ENCODE data around the gene PPP6R1.

Gene PPP6R1

DNA sequence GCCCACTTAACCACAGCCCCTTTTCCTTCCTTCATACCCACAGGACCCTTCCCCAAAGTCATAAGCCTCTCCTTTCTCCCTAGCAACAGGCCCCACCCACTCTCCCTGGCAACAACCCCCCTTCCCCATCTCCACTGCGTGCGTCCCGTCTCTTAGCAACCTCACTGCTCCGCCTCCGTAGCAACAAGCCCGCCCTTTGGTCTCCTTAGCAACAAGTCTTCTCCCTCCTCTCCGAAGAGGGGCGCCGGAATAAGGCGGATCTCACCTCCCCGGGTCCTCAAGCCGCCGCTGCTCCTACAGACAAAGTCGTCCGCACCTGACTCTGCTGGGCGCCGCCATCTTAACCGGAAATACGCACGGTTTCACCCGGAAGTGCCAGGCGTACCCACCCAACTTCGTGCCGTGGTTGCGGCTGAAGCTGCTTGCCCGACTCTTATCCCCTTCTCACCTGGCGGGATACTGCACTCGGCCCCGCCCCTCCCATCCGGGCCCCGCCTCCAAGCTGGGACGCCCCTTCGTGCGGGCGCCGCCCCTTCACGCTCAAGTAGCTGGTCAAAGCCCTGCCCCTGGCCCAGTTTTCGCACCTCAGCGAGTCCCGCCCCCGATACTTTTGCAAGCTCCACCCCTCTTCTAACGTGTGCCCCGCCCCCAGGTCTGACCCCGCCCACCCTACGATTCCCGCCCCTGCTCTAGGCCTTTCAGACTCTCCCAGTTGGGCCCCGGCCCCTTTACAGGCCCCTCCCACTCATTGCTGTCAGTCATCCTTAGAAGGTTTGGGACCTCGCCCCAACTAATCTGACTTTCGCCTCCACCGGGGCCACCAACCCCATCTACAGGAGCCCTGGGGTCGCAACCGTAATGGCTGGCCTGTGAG lies 21.2 kb upstream of the PPP6R1 start, which contains the start of gene HSPBP1:
TSS of gene HSPBP1 (minus strand) at position 341 of the 874 bp plus-strand sequence. CDS start 502 bp downstream, outside the sequence.
- peak; percentile 94 for DNase-seq (ENCODE audit: low read depth)

DNA sequence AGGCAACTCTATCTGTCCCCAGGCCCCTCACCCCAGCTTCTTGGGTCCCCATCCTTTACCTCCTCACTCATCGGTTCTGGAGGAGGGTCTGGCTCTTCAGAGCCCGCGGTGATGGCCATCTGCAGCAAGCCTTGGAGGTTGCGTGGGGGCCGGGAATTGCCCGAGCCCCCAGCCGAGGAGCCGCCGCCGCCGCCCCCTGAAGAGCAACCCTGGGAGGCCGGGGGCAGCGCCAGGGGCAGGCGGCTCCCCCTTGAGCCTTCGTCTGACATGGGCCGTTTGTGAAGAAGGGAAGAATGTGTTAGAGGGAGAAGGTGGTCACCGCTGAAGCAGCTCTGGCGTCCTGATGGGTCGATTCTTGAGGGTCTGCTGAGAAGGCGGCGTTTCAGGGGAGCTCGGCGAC lies 20.5 kb upstream of the PPP6R1 start:
- no peak for DNase-seq (ENCODE audit: low read depth)

DNA sequence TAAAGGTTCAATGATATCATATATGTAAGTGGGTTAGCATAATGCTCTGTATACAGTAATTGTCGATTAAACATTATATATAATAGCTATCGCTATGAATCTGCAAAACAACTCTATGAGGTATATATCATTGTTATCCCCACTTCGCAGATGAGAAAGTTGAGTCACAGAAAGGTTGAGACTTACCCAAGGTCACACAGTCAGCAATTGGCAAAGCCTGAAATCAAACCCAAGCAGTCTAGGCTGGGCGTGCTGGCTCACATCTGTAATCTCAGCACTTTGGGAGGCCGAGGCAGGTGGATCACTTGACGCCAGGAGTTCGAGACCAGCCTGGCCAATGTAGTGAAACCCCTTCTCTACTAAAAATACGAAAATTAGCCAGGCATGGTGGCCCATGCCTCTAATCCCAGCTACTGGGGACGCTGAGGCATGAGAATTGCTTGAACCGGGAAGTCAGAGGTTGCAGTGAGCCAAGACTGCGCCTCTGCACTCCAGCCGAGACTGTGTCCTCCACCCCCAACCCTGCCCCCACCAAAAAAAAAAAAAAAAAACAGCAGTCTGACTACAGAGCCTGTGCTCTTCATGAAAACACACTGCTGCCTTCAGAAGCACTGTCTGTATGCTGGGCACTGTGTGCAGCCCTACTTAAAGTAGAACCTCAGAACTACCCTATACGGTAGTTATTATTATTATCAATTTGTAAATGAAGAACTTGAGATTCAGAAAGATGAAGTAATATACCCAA lies 19.7 kb upstream of the PPP6R1 start:
- no peak for DNase-seq (ENCODE audit: low read depth)

DNA sequence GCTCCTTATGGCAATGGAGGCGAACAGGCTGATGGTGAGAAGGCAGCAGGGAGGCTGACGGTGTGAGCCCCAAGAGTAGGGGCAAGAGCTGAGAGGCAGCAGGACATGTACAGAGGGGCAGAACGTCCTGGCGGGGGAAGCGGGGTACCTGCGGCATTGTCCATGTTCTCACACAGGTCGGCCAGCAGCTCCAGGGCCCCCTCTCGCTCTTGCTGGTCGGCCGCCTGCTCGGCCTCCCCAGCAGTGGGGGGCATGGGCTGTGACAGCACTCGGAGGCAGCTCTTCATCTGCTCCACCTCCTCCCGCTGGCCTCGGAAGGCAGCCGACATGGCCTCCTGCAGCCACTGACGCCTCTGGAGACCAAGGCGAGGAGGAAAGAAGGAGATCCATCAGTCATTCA lies 18.7 kb upstream of the PPP6R1 start:
- DNase-seq (ENCODE audit: low read depth), result no peak

DNA sequence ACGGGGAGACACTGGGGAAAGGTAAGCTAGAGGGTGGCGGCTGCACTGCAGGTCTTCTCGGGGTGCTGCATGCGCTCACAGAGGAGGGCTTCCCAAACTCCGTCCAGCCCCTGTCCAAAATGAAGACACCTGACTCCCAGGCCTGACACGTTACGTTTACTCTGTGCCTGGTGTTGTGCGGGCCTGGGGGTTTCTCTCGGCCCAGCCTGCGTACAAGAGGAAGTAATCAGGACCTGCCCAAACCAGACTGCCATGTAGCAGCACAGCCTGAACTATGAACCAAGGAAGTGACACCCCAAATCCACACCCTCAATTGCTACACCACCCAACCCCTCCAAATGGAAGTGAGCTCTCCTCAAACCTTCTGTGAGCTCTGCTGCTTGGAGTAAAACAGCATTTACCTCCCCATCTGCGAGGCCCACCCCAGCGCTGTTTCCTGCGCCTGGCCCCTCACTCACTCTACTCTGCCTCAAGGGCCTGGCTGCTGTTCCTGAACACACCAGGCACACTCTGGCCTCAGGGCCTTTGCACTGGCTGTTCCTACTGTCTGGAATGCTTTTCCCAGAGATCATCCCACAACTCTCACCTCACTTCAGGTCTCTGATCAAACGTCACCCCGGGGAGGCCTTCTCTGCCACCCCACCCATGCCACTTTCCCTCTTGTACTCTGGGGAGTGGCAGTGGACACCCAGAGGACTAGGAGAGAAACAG lies 18.1 kb upstream of the PPP6R1 start:
- no peak for DNase-seq (ENCODE audit: low read depth)

DNA sequence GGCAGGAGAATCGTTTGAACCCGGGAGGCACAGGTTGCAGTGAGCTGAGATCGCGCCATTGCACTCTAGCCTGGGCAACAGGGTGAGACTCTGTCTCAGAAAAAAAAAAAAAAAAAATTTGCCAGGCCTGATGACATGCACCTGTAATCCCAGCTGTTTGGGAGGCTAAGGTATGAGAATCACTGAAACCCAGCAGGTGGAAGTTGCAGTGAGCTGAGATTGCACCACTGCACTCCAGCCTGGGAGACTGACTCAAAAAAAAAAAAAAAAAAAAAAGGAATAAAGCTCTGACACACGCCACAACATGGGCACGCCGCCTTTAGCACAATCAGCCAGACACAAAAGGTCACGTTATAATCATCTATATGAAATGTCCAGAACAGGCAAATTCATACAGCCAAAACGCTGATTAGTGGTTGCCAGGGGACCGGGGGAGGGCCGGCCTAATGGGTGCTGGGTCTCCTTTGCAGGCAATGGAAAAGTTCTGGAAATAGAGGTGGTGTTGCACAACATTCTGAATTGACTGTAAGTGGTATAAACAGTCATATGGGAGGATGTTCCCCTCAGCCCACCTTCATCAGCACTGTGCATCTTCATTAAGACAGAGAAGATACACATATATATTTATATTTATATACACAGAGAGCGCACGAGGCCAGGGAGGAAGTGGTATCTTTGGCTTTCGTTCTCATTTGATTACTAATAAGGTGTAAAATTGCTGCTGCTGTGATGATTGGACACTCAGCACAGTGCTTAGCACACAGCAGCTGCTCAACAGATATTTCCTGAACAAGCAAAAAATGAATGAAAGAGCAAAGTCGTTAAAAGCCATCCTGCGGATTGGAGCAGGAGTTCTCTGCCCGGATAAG lies 17.3 kb upstream of the PPP6R1 start:
- no peak for DNase-seq (ENCODE audit: low read depth)

DNA sequence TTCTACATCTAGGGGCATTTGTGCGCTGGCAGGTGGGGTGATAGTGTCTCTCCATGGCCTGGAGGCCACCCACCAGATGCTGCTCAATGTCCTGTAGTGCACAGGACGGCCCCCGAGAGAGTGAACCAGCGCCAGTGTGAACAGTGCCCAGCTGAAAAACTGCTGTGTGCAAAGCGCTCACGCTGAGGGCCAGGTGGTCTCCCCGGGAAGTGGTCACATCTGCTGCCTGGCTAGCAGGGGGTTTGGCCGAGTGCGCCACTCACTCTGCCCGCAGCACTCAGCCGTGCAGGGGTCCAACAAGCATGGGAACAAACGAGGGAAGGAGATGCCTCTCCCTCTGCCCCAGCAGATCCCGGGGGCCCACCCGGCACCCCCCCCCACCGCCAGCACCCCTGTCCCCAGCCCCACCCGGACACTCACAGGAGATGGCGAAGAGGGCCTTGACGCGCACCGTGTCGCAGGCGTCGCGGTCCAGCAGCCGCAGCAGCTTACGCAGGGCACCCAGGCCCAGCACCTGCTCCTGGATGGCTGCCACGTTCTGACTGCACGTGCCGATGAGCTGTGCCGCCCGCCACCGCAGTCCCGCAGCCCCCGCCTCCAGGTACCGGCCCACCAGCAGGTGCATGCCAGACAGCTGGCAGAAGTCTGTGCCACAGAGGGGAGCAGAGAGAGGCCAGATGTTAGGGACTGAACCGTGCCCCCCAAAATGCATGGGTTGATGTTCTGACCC lies 15.3 kb upstream of the PPP6R1 start:
- DNase-seq (ENCODE audit: low read depth), result no peak

GRCh38 chr19:55272142-55272541 lies 13.3 kb upstream of the PPP6R1 start:
- DNase-seq (ENCODE audit: low read depth), result no peak

- no peak for DNase-seq (ENCODE audit: low read depth)
Measured at GRCh38 chr19:55270172-55270942, 11.5 kb upstream of the PPP6R1 start.

- no peak for DNase-seq (ENCODE audit: low read depth)
Measured at GRCh38 chr19:55269299-55269698, 10.5 kb upstream of the PPP6R1 start.

DNA sequence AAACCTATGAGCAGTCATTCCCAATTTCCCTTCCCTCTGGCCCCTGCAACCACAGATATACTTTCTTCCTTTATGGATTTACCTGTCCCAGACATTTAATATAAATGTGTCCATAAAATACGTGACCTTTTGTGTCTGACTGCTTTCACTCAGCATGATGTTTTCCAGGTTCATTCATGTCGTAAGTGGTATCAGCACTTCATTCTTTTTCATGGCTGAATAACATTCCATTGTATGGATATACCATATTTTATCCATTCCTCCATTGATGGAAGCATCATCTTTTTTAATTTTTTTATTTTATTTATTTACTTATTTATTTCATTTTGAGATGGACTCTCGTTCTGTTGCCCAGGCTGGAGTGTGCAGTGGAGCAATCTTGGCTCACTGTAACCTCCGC lies 8.0 kb upstream of the PPP6R1 start:
- DNase-seq (ENCODE audit: low read depth), result no peak

- no peak for DNase-seq (ENCODE audit: low read depth)
Measured at GRCh38 chr19:55266404-55266803, 7.6 kb upstream of the PPP6R1 start.

DNA sequence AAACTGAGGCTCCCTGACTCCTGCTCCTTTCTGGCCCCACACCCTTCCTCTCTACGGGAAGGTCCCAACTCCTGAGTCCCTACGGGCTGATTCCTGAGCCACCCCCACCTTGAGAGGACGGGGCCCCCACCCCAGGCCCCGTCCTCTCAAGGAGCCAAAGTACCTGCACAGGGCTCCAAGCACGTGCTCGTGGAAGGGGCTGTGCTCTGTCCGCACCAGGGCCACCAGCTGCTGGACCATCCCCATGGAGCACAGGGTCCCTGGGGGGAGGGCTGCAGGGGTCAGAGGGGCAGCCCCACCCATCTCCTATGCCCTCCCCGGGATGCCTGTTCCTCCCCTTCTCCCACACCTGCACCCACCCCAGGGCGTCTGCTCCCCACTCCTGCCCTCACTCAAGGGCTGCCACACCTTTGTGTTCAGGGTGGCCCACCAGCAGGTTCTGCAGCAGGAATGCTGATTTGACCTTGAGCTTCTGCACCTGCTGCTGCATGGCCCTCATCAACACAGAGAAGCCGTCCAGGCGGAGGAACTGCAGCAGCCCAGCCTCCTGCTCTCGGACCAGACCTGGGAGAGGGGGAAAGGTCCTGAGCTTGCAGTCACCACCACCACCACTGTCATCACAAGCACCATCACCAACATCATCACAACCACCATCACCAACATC lies 7.0 kb upstream of the PPP6R1 start:
- no peak for DNase-seq (ENCODE audit: low read depth)

- no peak for DNase-seq (ENCODE audit: low read depth)
Measured at GRCh38 chr19:55265173-55265572, 6.4 kb upstream of the PPP6R1 start.

DNA sequence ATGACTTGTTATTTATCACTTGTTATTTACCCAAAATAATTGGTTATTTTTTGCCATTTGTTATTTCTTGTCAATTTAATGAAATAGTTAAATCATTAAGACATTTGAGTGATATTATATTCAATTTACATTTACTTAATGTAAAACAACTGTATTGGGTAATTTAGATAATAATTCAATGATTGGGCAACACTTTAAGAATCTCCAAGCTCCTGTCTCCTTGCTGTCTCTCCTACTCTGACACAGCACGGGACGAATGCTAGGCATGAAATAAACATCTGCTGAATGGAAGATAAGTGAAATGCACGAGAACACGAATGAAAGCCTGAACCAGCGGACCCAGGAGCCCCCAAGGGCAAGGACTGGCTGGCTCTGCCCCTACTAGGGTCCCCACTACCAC lies 5.7 kb upstream of the PPP6R1 start:
- DNase-seq (ENCODE audit: low read depth), result no peak

GRCh38 chr19:55262359-55262758 lies 3.5 kb upstream of the PPP6R1 start:
- DNase-seq (ENCODE audit: low read depth), result no peak

GRCh38 chr19:55261671-55262126 lies 2.9 kb upstream of the PPP6R1 start:
- no peak for DNase-seq (ENCODE audit: low read depth)

GRCh38 chr19:55259540-55260210 lies 858 bp upstream of the PPP6R1 start:
- no peak for DNase-seq (ENCODE audit: low read depth)

GRCh38 chr19:55258476-55258827 lies 365 bp downstream of the PPP6R1 start:
- peak; percentile 15 for DNase-seq (ENCODE audit: low read depth)

All from ELR (cell line).